Common myeloid progenitor, CD34-positive (primary cell): ENCODE measurements around the gene SOS2.
A peak's percentile ranks its signal among the peaks of the same experiment; 100 is the strongest.

Experiments
- CTCF ChIA-PET: fragments of 350-600 bp; sonication (Branson Sonifier 250); formaldehyde crosslinking; loops from one replicate; lab custom pipeline; 2021; ENCODE audit warnings: antibody characterized with exemption; lab: Charles Lee
- POLR2A ChIA-PET: fragments of 350-600 bp; sonication (Branson Sonifier 250); formaldehyde crosslinking; loops from one replicate; lab custom pipeline; 2021; ENCODE audit warnings: antibody characterized with exemption; lab: Charles Lee
- DNase-seq, 3 donors: peaks; one replicate each; pipeline versions ENCODE4 v3.0.0 to v3.0.0-alpha.2; 2013
- H3K27ac ChIP-seq, 2 experiments: 1 replicate in 1 of 2; 2 replicates in 1 of 2; pipeline ENCODE4 v1.7.0; 2013; ENCODE audit warnings: inconsistent platforms in 2 of 2, low read length in 2 of 2, mild to moderate bottlenecking in 2 of 2, low read depth in 1 of 2, moderate library complexity in 1 of 2; ENCODE audit not compliant: severe bottlenecking in 2 of 2, insufficient read depth in 1 of 2, poor library complexity in 1 of 2
- H3K27me3 ChIP-seq, 5 experiments: replicated peaks in 2 of 5; 1 replicate in 3 of 5; 2 replicates in 2 of 5; pipeline versions ENCODE4 v1.6.1 to v1.7.0; 2013; ENCODE audit warnings: low read length in 4 of 5, mild to moderate bottlenecking in 2 of 5, moderate library complexity in 2 of 5, inconsistent platforms in 1 of 5; ENCODE audit not compliant: insufficient read depth in 5 of 5, control insufficient read depth in 4 of 5
- H3K36me3 ChIP-seq, 4 experiments: 1 replicate in 2 of 4; 2 replicates in 2 of 4; pipeline versions ENCODE4 v1.6.1 to v1.7.0; 2013; ENCODE audit warnings: low read length in 3 of 4, control low read depth in 1 of 4, mild to moderate bottlenecking in 1 of 4; ENCODE audit not compliant: control insufficient read depth in 4 of 4, insufficient read depth in 4 of 4
- H3K4me1 ChIP-seq, 4 experiments: 1 replicate in 3 of 4; 2 replicates in 1 of 4; pipeline versions ENCODE4 v1.6.1 to v1.7.1; 2013; ENCODE audit warnings: low read length in 3 of 4, mild to moderate bottlenecking in 3 of 4, control low read depth in 1 of 4, inconsistent platforms in 1 of 4, moderate library complexity in 1 of 4; ENCODE audit not compliant: control insufficient read depth in 4 of 4, insufficient read depth in 4 of 4; ENCODE audit errors: control extremely low read depth in 1 of 4
- H3K4me3 ChIP-seq, 7 experiments: 1 replicate in 4 of 7; 2 replicates in 3 of 7; pipeline versions ENCODE4 v1.5.1 to v1.7.0; 2013; ENCODE audit warnings: mild to moderate bottlenecking in 7 of 7, low read length in 6 of 7, moderate library complexity in 6 of 7, inconsistent platforms in 2 of 7, low read depth in 2 of 7, control low read depth in 1 of 7; ENCODE audit not compliant: insufficient read depth in 4 of 7, control insufficient read depth in 1 of 7; ENCODE audit errors: extremely low read depth in 1 of 7
- H3K9me3 ChIP-seq, 5 experiments: 1 replicate in 4 of 5; 2 replicates in 1 of 5; pipeline versions ENCODE4 v1.6.1 to v1.7.1; 2013; ENCODE audit warnings: low read length in 4 of 5, mild to moderate bottlenecking in 2 of 5, inconsistent platforms in 1 of 5, low read depth in 1 of 5, moderate library complexity in 1 of 5; ENCODE audit not compliant: control insufficient read depth in 4 of 5, insufficient read depth in 2 of 5; ENCODE audit errors: control extremely low read depth in 1 of 5
- WGBS: methylation state at CpG from one replicate; pipeline ENCODE4 v1.1.5; 2013; ENCODE audit not compliant: insufficient coverage; 5-methylcytosine and 5-hydroxymethylcytosine counted together

The SOS2 gene

GRCh38 chr14:50242096-50242495, 10.7 kb upstream of the SOS2 start:
- Histone ChIP-seq H3K4me3 (no peak overlapping the region), H3K27ac (no peak overlapping the region), H3K27me3 (no peaks in the 10 kb centered on the region), H3K36me3 (peaks cover 0 to 8% (median 1%) of the 10 kb centered on the region in 4 experiments), H3K9me3 (no peaks in the 10 kb centered on the region), H3K4me1 (peaks cover 0 to 11% (median 6%) of the 10 kb centered on the region in 4 experiments)
- DNase-seq = peak in 1 of 3 donors; percentile 42
- POLR2A ChIA-PET = no interaction called here
- WGBS = 100% methylated on average over 1 of the region's 1 CpG
- CTCF ChIA-PET = interaction anchor here (0.7 to 1.0 kb wide), 2 partner anchors 18 to 20 kb away, joined by 3 read pairs; no protein-coding TSS in a partner anchor

DNA sequence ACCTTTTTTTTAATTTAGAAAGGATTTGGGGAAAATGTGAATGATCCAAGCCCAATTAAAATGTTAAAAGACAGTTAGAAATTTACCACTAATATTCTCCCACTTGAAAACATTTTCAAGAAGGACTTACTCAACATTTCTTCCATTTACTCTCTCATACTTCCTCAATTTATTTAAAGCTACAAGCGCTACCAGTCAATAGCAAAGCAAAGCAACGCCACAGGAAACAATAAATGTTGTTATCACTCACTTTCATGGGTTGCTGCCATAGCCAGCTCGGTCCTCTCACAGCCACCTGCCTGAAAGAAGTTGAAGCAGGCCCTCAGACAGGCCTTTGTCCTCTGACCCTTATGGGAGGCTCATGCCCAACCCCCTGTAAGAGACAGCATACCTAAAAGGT, 6.0 kb upstream of the SOS2 start:
- Histone ChIP-seq H3K4me1 (peaks cover 0 to 16% (median 10%) of the 10 kb centered on the region in 4 experiments), H3K27ac (no peak overlapping the region), H3K27me3 (no peaks in the 10 kb centered on the region), H3K4me3 (no peak overlapping the region), H3K36me3 (no peaks in the 10 kb centered on the region), H3K9me3 (peaks cover 0 to 4% (median 0%) of the 10 kb centered on the region in 5 experiments)
- WGBS = 0% methylated on average over 3 of the region's 3 CpGs
- ChIA-PET CTCF (interaction anchor here (1.6 kb wide), 1 partner anchor 26 kb away, joined by 3 read pairs; no protein-coding TSS in a partner anchor), POLR2A (interaction anchor here (0.7 kb wide), 1 partner anchor 25 kb away, joined by 3 read pairs; no protein-coding TSS in a partner anchor)
- DNase-seq = peak in 2 of 3 donors; percentile 40 to 58

GRCh38 chr14:50233951-50234250, 2.5 kb upstream of the SOS2 start:
- H3K4me3 ChIP-seq = no peak overlapping the region
- H3K27ac ChIP-seq = no peak overlapping the region
- H3K27me3 ChIP-seq = no peaks in the 10 kb centered on the region
- CTCF ChIA-PET = no interaction called here
- POLR2A ChIA-PET = no interaction called here
- peaks cover 17 to 29% (median 24%) of the 10 kb centered on the region in 4 experiments for H3K4me1 ChIP-seq
- H3K9me3 ChIP-seq = peaks cover 0 to 4% (median 0%) of the 10 kb centered on the region in 5 experiments
- no peaks in the 10 kb centered on the region for H3K36me3 ChIP-seq
- WGBS = no CpG with 5 or more reads among the region's 4 CpGs
- DNase-seq = no peak

- Histone ChIP-seq H3K9me3 (peaks cover 0 to 4% (median 0%) of the 10 kb centered on the region in 5 experiments), H3K27me3 (no peaks in the 10 kb centered on the region), H3K4me1 (peaks cover 17 to 33% (median 26%) of the 10 kb centered on the region in 4 experiments), H3K27ac (no peak overlapping the region), H3K36me3 (no peaks in the 10 kb centered on the region), H3K4me3 (no peak overlapping the region)
- no peak for DNase-seq
- ChIA-PET CTCF (interaction anchor here (1.0 kb wide), 1 partner anchor 24 kb away, joined by 4 read pairs; no protein-coding TSS in a partner anchor), POLR2A (no interaction called here)
- 97% methylated on average over 9 of the region's 14 CpGs for WGBS
Measured at GRCh38 chr14:50233166-50233950, 2.0 kb upstream of the SOS2 start.

GRCh38 chr14:50232276-50232642, 881 bp upstream of the SOS2 start:
- DNase-seq = peak in 1 of 3 donors; percentile 5
- Histone ChIP-seq H3K27ac (peak overlapping the region; percentile 58 to 86), H3K4me1 (peaks cover 19 to 25% (median 22%) of the 10 kb centered on the region in 4 experiments), H3K9me3 (peaks cover 0 to 4% (median 0%) of the 10 kb centered on the region in 5 experiments), H3K4me3 (peak overlapping the region; percentile 85 to 99 (median 88)), H3K36me3 (no peaks in the 10 kb centered on the region), H3K27me3 (no peaks in the 10 kb centered on the region)
- CTCF ChIA-PET = interaction anchor here (1.0 kb wide), 1 partner anchor 23 kb away, joined by 4 read pairs; no protein-coding TSS in a partner anchor
- POLR2A ChIA-PET = interaction anchor here (1.0 kb wide), 1 partner anchor 79 kb away, joined by 3 read pairs; the partner anchor contains the start of gene L2HGDH
- WGBS = 76% methylated on average over 8 of the region's 13 CpGs

DNA sequence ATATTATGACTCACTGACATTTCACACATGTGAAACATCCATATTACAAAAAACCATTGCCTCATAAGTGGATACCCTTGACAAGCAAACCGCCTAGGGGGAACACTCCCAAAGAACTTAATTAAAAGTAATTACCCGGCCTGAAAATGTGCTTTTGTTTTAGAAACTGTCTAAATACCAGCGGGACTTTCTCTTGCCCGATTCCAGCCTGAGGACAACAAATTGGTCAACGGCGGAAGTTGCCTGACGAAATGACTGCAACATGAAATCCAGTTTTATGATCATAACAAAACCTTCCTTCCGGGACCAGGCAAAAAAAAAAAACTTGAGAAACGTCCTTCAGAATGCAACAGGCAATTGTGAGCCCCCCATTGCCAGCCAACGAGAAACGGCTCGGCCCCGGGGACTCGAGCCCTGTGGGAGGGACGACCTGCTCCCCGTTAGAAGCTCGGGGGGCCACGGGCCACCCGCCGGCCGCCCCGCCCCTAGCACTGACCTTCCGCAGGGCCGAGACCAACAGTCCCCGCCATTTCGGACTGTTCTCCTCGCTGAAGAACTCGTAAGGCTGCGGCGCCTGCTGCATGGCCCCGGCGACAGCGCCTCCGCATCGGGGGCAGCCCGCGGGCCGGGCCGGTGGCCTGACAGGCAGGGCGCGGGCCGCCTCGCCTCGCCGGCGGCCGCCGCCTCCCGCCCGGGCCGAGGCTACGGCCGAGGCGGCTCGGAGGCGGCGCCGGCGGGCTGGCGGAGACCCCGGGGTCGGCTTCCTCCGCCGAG, 490 bp downstream of the SOS2 start:
- CTCF ChIA-PET = no interaction called here
- DNase-seq = peak; percentile 44 to 79 (median 76)
- Histone ChIP-seq H3K9me3 (peaks cover 0 to 4% (median 0%) of the 10 kb centered on the region in 5 experiments), H3K4me1 (peaks cover 18 to 25% (median 22%) of the 10 kb centered on the region in 4 experiments), H3K27me3 (no peaks in the 10 kb centered on the region), H3K36me3 (no peaks in the 10 kb centered on the region), H3K4me3 (peak overlapping the region; percentile 85 to 99 (median 88)), H3K27ac (peak overlapping the region; percentile 68 to 86)
- WGBS = 0% methylated on average over 41 of the region's 64 CpGs
- POLR2A ChIA-PET = interaction anchor here (0.5 to 1.0 kb wide), 3 partner anchors 81 to 543 kb away, joined by 3 to 7 read pairs (median 3); partner anchors contain the start of gene L2HGDH
